GM19328 (cell line): ENCODE data around the gene GPR179.

ENCODE experiments used
- ATAC-seq: cut with Tn5 transposase; IDR thresholded peaks from one replicate; pipeline ENCODE4 v1.9.1; 2021; ENCODE audit warnings: mild to moderate bottlenecking, moderate library complexity; ENCODE audit not compliant: unreplicated experiment

GPR179 gene, protein sequence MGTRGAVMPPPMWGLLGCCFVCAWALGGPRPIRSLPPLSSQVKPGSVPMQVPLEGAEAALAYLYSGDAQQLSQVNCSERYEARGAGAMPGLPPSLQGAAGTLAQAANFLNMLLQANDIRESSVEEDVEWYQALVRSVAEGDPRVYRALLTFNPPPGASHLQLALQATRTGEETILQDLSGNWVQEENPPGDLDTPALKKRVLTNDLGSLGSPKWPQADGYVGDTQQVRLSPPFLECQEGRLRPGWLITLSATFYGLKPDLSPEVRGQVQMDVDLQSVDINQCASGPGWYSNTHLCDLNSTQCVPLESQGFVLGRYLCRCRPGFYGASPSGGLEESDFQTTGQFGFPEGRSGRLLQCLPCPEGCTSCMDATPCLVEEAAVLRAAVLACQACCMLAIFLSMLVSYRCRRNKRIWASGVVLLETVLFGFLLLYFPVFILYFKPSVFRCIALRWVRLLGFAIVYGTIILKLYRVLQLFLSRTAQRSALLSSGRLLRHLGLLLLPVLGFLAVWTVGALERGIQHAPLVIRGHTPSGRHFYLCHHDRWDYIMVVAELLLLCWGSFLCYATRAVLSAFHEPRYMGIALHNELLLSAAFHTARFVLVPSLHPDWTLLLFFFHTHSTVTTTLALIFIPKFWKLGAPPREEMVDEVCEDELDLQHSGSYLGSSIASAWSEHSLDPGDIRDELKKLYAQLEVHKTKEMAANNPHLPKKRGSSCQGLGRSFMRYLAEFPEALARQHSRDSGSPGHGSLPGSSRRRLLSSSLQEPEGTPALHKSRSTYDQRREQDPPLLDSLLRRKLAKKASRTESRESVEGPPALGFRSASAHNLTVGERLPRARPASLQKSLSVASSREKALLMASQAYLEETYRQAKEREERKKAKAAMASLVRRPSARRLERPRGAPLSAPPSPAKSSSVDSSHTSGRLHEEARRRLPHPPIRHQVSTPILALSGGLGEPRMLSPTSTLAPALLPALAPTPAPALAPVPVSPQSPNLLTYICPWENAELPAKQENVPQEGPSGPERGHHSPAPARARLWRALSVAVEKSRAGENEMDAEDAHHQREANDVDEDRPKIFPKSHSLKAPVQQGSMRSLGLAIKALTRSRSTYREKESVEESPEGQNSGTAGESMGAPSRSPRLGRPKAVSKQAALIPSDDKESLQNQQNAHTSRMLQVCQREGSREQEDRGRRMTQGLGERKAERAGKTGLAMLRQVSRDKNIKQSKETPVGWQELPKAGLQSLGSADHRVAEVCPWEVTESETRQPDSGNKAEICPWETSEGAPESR (N-terminal part only)

GRCh38 chr17:38343608-38344419 lies at the start of gene GPR179:
Gene GPR179, minus strand, starts transcription at chr17:38343956. Its CDS starts 167 bp downstream, at chr17:38343789.
- ATAC-seq = no peak

DNA sequence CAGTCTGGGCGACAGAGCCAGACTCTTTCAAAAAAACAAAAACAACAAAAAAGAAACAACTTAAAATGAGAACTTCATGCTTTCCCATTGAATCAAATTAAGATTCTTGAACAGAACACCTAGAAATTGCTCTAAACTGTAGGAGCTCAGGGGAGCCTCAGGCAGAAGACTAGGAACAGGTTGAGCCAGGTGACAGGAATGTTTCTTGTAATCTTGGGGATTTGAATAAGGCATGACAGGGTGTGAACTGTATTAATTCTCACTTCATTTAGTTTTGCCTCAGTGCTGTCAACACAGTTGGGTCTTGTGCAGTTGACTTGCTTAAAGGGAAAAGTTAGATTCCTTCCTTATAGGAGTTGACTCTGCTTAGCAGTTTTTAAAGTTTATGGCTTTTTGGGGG lies 35.7 kb upstream of the GPR179 start:
- ATAC-seq = no peak

- ATAC-seq = no peak
Measured at GRCh38 chr17:38369124-38369886, 25.5 kb upstream of the GPR179 start.

DNA sequence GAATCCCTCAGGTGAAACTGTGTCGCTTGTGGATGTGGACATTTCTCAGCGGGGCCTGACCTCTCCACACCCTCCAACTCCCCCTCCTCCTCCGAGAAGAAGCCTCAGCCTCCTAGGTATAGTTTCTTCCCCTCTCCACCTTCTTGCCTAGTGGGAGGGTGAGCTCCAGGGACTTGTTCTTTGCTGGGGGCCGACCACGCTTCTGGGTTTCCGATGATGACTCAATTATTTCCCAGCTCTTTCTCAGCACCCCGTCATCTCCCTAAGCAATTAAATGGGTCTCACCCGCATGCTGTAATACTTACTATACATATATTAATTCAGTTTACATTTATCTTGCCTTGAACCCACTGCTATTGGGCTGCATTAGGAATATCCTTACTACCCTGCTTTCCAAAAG lies 21.0 kb upstream of the GPR179 start:
- ATAC-seq = no peak

DNA sequence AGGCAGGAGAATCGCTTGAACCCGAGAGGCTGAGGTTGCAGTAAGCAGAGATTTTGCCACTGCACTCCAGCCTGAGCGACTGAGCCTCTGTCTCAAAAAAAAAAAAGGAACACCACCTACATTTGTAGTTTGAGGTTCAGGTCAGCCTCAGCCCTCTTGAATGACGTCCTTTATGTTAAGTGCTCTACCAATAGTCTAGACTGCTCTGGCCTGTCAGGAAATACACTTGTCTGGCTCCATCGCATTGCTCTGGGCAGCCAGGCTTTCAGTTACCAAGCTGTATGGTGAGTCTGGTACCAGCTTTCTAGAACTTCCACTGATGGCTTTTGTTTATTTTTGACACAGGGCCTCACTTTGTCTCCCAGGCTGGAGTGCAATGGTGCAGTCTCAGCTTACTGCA lies 19.3 kb upstream of the GPR179 start:
- ATAC-seq = no peak

GRCh38 chr17:38361694-38362465 lies 18.1 kb upstream of the GPR179 start:
- no peak for ATAC-seq

- no peak for ATAC-seq
Measured at GRCh38 chr17:38358586-38359513, 15.1 kb upstream of the GPR179 start.

DNA sequence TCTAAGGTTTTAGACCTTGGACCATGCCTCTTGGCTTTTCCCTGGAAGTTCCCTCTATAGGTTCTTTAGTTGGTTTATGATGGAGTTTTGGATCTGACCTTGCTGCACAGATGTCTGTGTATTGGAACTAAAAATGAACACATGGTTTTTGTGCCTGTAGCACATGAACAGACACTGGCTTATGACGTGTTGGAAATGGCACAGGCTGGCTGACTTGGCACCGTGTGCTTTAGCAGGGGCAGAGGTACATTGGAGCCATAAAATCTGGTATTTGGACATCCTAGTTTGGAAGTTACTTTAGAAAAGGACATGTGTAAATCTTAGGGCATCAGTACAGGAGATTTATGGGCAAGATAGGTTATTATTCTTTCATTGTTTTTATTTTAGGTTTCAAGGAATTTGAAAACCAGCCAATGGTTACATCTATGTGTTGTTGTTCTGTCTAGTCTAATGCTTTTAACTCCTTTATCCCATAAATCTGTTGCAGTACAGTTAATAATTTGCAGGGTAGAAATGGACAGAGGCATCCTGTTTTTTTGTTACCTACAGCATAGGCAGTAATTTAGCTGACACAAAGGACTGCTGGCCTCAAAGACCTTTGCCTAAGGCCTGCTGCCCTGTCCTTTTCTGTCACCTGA lies 13.8 kb upstream of the GPR179 start:
- ATAC-seq = no peak

DNA sequence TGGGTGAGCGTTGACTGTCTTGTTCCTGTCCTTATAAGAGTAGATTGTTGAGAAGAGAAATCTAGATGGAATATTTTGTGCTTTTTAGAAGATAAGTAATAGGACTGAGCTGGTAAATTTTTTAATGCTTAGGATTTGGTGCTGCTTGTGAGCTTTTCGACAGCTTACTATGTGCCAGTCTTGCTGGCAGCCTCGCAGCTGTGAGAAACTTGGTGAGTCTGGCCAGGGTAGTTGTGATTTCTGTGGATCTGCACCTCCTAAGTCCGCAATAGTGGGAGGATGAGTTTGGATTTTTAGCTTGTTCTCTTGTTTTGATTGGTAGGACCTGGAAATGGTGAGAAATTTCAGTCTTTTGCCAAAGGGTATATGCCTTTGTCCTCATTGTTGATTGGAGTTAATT lies 11.5 kb upstream of the GPR179 start:
- no peak for ATAC-seq

DNA sequence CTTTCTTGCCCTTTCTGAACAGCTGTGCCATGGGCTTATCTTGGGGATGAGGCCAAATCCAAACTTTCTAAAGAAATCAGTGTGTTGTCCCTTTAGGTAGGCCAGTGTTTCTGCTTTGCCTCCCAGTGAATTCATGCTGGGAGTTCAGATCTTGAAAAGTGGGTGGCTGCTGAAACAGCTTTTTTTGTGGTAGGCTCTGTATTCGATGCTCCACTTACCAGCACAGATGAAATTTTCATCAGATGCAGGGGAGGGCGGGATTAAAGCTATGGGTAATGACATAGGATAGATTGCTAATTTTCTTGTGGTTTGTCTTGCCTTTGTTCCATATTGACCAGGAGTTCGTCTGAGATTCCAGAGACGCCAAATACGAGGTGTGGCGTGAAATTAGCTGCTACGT lies 10.7 kb upstream of the GPR179 start:
- ATAC-seq = no peak

- no peak for ATAC-seq
Measured at GRCh38 chr17:38353668-38354067, 9.9 kb upstream of the GPR179 start.

DNA sequence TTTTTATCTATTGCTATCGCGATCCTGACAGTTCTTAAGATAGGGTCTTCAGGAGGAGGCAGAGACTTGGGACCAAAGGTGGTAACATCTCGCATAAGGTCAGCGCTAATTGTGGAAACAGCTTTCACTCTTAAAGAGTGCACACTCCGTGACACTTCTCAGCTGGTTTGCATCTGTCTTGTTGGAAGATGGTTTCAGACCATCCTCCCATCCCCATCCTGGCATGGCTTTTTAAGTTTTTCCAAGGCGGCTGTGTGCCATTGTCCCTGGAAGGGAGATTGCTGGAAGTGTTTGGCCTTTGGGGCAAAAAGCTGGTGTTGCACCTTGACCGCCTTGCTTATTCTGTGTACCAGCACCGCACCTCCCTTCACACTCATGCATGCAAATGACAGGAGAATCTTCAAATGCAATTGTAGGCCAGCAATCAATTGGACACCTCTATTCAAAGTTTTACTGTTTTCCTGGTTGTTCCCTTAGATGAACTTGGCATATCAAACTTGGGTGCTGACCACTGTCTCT lies 9.4 kb upstream of the GPR179 start:
- no peak for ATAC-seq

DNA sequence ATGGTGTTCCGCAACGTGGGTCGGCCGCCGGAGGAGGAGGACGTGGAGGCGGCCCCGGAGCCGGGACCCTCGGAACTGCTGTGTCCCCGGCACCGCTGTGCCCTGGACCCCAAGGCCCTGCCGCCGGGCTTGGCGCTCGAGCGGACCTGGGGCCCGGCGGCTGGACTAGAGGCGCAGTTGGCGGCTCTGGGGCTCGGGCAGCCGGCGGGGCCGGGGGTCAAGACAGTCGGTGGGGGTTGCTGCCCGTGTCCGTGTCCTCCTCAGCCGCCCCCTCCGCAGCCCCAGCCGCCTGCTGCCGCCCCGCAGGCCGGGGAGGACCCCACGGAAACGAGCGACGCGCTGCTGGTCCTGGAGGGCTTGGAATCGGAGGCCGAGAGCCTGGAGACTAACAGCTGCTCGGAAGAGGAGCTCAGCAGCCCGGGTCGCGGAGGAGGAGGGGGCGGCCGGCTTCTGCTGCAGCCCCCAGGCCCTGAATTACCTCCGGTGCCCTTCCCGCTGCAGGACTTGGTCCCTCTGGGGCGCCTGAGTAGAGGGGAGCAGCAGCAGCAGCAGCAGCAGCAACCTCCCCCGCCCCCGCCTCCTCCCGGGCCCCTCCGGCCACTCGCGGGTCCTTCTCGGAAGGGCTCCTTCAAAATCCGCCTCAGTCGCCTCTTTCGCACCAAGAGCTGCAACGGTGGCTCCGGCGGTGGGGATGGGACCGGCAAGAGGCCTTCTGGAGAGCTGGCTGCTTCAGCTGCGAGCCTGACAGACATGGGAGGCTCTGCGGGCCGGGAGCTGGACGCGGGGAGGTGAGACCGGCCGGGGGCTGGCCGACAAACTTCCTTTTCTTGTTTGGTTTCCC lies 8.7 kb upstream of the GPR179 start:
- no peak for ATAC-seq

- peak; percentile 83 for ATAC-seq
Measured at GRCh38 chr17:38351412-38352222, 7.9 kb upstream of the GPR179 start, which contains the start of gene SOCS7. Gene SOCS7, plus strand, starts transcription at chr17:38351844. Its CDS starts 209 bp downstream, at chr17:38352053.

DNA sequence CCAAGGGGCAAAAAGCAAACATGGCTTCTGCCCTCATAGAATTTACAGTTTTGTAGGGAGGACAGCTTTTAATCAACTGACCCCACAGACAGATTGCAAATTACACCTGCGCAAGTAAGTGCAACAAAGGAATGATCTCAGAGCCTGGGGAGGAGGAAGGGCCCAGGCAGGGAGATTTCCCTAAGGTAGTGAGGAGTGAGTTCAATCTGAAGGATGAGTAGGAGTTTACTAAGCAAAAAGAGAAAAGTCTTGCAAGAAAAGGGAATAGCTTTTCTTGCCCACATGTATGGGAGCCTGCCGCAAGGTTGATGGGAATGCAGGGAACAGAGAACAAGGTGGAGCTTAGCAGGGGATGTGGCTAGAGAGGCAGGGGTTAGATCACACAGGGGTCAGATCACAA lies 6.3 kb upstream of the GPR179 start:
- ATAC-seq = no peak
